Activated CD4-positive, CD25-positive, alpha-beta regulatory T cell (primary cell): ENCODE results near the gene CLDN9.

Experiments used
- DNase-seq, 4 experiments: peaks; one replicate each; lab custom pipeline; 2025; lab: John Stamatoyannopoulos, UW

Gene CLDN9

GRCh38 chr16:3056336-3057180 lies 43.8 kb downstream of the CLDN9 start:
- no peak for DNase-seq

GRCh38 chr16:3057181-3058138 lies 44.7 kb downstream of the CLDN9 start:
- no peak for DNase-seq

- peak in 2 of 4 experiments; percentile 31 to 32 for DNase-seq
Observed at GRCh38 chr16:3058139-3059030, 45.7 kb downstream of the CLDN9 start.

- peak; percentile 76 to 81 (median 79) for DNase-seq
Observed at GRCh38 chr16:3059041-3059722, 46.5 kb downstream of the CLDN9 start.

- no peak for DNase-seq
Observed at GRCh38 chr16:3059723-3060242, 47.1 kb downstream of the CLDN9 start.

GRCh38 chr16:3060339-3061127 lies 47.8 kb downstream of the CLDN9 start:
- DNase-seq = no peak

GRCh38 chr16:3062553-3062952 lies 49.8 kb downstream of the CLDN9 start:
- DNase-seq = no peak

- DNase-seq = no peak
Observed at GRCh38 chr16:3063625-3064386, 51.1 kb downstream of the CLDN9 start.
